ENCODE results near the gene PLPPR3. TPM values are rescaled to one million over a fixed set of nuclear protein-coding genes. Genes with fewer than 3 reads are reported as not detected.

PLPPR3 gene
- total and polyA plus RNA-seq, 12 donors = 0.08 to 1.7 (median 0.14) TPM; not detected in 7

DNA sequence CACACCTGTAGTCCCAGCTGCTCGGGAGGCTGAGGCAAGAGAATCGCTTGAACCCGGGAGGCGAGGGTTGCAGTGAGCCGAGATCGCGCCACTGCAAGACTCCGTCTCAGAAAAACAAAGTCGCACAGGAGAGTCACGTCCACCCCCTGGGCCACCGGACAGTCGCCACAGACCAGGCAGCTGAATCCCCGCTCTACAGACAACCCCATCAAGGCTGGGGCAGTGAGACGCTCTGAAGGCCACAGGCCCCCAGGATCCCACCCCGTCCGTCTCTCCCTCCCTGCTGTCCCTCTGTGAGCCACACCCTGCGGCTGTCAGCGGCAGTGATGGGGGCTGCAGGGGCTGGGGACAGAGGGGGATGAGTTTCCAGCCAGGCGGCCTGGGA lies 40.0 kb downstream of the PLPPR3 start:
- peak overlapping the region in 3 of 5 donors; percentile 60 to 85 (median 68) for H3K27ac ChIP-seq
- DNase-seq = no peak
- no peak overlapping the region for H3K4me3 ChIP-seq

DNA sequence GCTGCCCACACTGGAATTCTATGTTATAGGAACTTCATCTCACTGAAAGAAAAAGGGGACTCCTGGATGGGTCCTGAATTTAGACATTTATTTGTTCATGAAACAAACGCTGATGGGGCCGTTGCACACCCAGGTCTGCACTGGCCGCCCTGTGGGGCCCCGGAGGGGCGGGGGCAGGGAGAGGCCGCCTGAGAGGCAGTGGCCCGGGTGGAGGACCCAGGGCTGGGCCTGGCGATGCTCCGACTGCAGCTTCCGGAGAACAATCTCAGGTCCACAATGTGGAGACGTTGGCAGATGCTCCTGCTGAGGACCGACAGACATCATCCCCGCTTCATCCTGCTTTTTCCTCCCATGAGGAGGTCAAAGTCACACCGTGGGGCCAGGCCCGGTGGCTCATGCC lies 40.8 kb downstream of the PLPPR3 start:
- DNase-seq = no peak
- no peaks in the 10 kb centered on the region for H3K9me3 ChIP-seq (replicated peaks in 1 of 3)
- H3K27ac ChIP-seq = peak overlapping the region in 1 of 5 donors; percentile 68
- WGBS, 4 donors = 76 to 82% (median 80%) methylated on average over 1 to 15 of the region's 15 CpGs
- H3K36me3 ChIP-seq (replicated peaks in 1 of 2) = no peaks in the 10 kb centered on the region
- H3K4me1 ChIP-seq (replicated peaks in 1 of 2) = no peaks in the 10 kb centered on the region
- no peak overlapping the region for H3K4me3 ChIP-seq
- no peaks in the 10 kb centered on the region for H3K27me3 ChIP-seq
- intact Hi-C loops (cut with DNase I) = no loop called here
- TF ChIP-seq CTCF (IDR thresholded peaks at IDR 0.05) (no peak), POLR2A (IDR thresholded peaks at IDR 0.05) (no peak)

More for the DNA sequence above, 40.0 kb downstream of the PLPPR3 start:
- Histone ChIP-seq H3K27me3 (no peaks in the 10 kb centered on the region), H3K9me3 (replicated peaks in 1 of 3) (no peaks in the 10 kb centered on the region), H3K4me1 (replicated peaks in 1 of 2) (no peaks in the 10 kb centered on the region), H3K36me3 (replicated peaks in 1 of 2) (no peaks in the 10 kb centered on the region)
- no peak for TF ChIP-seq POLR2A (IDR thresholded peaks at IDR 0.05)
- TF ChIP-seq CTCF (IDR thresholded peaks at IDR 0.05) = no peak
- WGBS, 4 donors = 80 to 90% (median 84%) methylated on average over 13 to 19 of the region's 19 CpGs
- intact Hi-C loops (cut with DNase I) = no loop called here

DNA sequence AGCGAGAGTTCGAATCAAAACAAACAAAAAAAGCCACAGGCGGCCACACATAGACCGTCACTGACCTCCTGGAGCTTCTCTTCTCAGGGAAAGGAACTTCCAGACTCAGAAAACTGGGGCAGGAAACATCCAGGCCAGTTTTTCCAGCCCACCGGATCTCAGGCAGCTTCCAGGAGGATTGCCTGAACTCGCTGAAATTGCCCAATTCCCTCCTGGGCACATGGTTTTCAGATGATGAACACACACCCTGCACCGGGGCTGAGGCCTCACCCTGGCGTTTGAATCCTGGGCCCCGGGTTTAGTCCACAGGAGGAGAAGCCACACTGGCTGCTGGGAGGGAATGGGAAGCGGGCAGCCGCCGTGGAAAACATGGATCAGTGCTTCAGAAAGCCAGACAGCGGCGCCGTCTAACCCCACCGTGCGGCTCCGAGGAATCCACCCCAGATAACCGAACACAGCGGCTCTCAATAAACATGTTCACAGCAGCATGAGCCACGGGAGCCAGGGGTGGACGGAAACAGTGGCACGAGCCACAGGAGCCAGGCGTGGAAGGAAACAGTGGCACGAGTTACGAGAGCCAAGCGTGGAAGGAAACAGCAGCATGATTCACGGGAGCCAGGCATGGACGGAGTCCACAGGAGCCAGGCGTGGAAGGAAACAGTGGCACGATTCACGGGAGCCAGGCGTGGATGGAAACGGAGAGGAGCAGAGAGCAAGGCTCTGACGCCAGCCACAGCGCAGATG lies 42.7 kb downstream of the PLPPR3 start:
- intact Hi-C loops (cut with DNase I) = loop anchor here (10.0 kb wide), 2 partner anchors 76 to 216 kb away; partner anchors contain the start of genes CFD (in 1 of the 2) and ELANE (in 1 of the 2)
- Histone ChIP-seq H3K4me3 (no peak overlapping the region), H3K4me1 (replicated peaks in 1 of 2) (no peaks in the 10 kb centered on the region), H3K36me3 (replicated peaks in 1 of 2) (no peaks in the 10 kb centered on the region), H3K27ac (peak overlapping the region in 2 of 5 donors; percentile 71 to 88), H3K9me3 (replicated peaks in 1 of 3) (no peaks in the 10 kb centered on the region), H3K27me3 (no peaks in the 10 kb centered on the region)
- DNase-seq = peak in 6 of 7 donors; percentile 60 to 78 (median 74)
- 54 to 75% (median 58%) methylated on average over 28 to 36 of the region's 36 CpGs for WGBS, 4 donors
- TF ChIP-seq CTCF (IDR thresholded peaks at IDR 0.05) = no peak
- no peak for TF ChIP-seq POLR2A (IDR thresholded peaks at IDR 0.05)

DNA sequence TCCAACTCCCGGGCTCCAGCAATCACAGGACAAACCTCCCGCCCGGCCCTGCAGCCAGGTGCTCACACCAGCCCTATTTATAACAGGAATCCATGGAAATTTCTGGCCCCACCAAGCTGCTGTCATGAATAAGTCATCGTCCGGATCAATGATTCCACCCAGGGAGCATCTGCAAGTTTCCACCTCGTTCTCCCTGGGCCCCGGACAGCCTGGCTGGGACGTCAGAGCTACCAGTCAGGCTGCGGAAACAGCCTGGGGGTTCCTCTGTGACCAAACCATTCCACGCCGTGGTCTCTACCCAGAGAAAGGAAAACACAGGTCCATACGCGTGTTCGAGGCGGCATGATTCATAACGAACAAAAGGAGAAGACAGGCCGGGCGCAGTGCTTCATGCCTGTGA lies 45.2 kb downstream of the PLPPR3 start:
- no peak for DNase-seq
- intact Hi-C loops (cut with DNase I) = loop anchor here (10.0 kb wide), 2 partner anchors 78 to 218 kb away; partner anchors contain the start of genes CFD (in 1 of the 2) and ELANE (in 1 of the 2)
- H3K4me1 ChIP-seq (replicated peaks in 1 of 2) = no peaks in the 10 kb centered on the region
- no peak overlapping the region for H3K27ac ChIP-seq
- H3K9me3 ChIP-seq (replicated peaks in 1 of 3) = no peaks in the 10 kb centered on the region
- no peak overlapping the region for H3K4me3 ChIP-seq
- WGBS, 4 donors = 86 to 89% (median 88%) methylated on average over 18 of the region's 18 CpGs
- no peak for TF ChIP-seq POLR2A (IDR thresholded peaks at IDR 0.05)
- TF ChIP-seq CTCF (IDR thresholded peaks at IDR 0.05) = no peak
- H3K27me3 ChIP-seq = no peaks in the 10 kb centered on the region
- no peaks in the 10 kb centered on the region for H3K36me3 ChIP-seq (replicated peaks in 1 of 2)
